Measurements from ENCODE around the gene MLIP. TPM values are rescaled to one million over a fixed set of nuclear protein-coding genes. Genes with fewer than 3 reads are reported as not detected.
"Not testable (repeated sequence)": the region's sequence is repeated elsewhere in the genome, so short reads cannot be mapped to it uniquely, and the experiment has no call there.

Gene MLIP
- total and polyA plus RNA-seq, 4 donors: 1.5 to 2.6 (median 2.2) TPM; not detected in 1

DNA sequence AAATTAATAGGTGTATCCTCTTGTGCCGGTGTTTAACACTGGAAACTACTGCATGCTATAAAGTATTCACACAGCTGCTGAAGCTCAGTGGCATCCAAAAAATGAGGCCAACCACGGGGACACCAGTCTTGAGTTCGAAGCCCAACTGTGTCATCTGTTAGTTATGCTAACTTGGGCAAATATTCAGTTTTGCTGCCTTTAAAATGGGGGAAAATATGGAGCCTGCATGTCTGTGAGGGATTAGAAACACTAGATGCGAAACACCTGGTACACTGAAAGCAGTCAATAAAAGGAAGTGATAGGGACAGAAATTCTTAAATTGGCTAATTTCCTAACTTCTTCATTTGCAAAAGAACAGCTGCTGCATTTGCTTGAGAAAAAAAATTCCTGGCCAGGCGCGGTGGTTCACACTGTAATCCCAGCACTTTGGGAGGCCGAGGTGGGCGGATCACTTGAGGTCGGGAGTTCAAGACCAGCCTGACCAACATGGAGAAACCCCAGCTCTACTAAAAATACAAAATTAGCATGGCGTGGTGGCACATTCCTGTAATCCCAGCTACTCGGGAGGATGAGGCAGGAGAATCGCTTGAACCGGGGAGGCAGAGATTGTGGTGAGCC, 36.6 kb upstream of the MLIP start:
- Histone ChIP-seq H3K36me3 (ENCODE audit: control insufficient read depth in 1 of 2, insufficient read depth in 2 of 2, low read length in 1 of 2) (no peaks in the 10 kb centered on the region), H3K9me3 (ENCODE audit: control insufficient read depth, low read length) (no peaks in the 10 kb centered on the region), H3K27ac (ENCODE audit: low read depth in 1 of 2, low read length in 2 of 2) (no peak overlapping the region), H3K27me3 (ENCODE audit: control insufficient read depth in 1 of 2, insufficient read depth in 2 of 2, low read length in 1 of 2) (no peaks in the 10 kb centered on the region), H3K4me3 (ENCODE audit: low read length in 2 of 2) (no peak overlapping the region), H3K4me1 (ENCODE audit: control insufficient read depth in 1 of 2, insufficient read depth in 2 of 2, low read length in 2 of 2) (no peaks in the 10 kb centered on the region)
- DNase-seq: no peak
- ATAC-seq (ENCODE audit: low FRiP score): no peak
- WGBS, 2 donors: 82 to 84% methylated on average over 13 of the region's 13 CpGs
- intact Hi-C loops (cut with DNase I): no loop called here

DNA sequence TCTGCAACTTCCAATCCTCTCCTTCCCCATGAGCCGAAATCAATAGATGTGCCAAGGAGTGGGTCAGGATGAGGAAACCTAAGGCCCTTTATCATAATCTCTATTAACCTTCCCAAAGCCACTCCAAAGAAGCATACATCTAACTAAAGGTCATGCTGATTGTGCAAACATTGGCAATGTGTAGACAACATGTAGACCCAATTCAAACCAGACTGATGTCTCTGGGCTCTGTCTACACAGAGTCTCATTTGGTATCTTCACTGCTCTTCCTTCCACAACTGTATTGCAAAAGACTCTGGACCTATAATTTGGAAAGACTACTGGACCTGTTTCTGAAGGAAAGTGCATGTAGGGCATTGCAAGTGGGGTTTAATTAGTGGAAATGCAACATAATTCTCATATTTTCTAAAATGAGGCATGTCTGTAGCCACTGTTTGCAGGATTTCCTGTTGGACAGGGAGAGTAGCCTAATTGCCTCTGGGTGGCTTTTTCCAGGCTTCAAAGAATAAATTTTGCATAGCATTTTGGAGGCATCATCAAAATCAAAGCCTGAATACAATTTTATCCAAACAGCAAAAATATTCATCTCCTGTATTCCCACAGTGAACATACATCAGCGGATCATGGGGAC, 35.0 kb upstream of the MLIP start:
- DNase-seq (no peak), ATAC-seq (ENCODE audit: low FRiP score) (no peak)
- no peak overlapping the region for H3K27ac ChIP-seq (ENCODE audit: low read depth in 1 of 2, low read length in 2 of 2)
- H3K4me3 ChIP-seq (ENCODE audit: low read length in 2 of 2): no peak overlapping the region
- no peaks in the 10 kb centered on the region for H3K4me1 ChIP-seq (ENCODE audit: control insufficient read depth in 1 of 2, insufficient read depth in 2 of 2, low read length in 2 of 2)
- no peaks in the 10 kb centered on the region for H3K36me3 ChIP-seq (ENCODE audit: control insufficient read depth in 1 of 2, insufficient read depth in 2 of 2, low read length in 1 of 2)
- no peaks in the 10 kb centered on the region for H3K9me3 ChIP-seq (ENCODE audit: control insufficient read depth, low read length)
- 97 to 100% methylated on average over 2 of the region's 2 CpGs for WGBS, 2 donors
- intact Hi-C loops (cut with DNase I): no loop called here
- H3K27me3 ChIP-seq (ENCODE audit: control insufficient read depth in 1 of 2, insufficient read depth in 2 of 2, low read length in 1 of 2): no peaks in the 10 kb centered on the region

DNA sequence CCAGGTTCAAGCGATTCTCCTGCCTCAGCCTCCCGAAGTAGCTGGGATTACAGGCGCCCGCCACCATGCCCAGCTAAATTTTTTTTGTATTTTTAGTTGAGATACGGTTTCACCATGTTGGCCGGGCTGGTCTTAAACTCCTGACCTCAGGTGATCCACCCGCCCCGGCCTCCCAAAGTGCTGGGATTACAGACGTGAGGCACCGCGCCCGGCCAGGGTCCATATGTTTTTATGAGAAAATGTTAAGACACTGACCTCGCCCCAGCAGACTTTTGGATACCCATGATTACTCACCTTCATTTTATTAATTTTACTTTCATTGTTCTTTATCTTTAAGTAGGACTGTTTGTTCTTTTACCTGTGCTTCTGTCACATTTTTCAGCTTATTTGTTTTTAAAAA, 29.7 kb upstream of the MLIP start:
- H3K27me3 ChIP-seq (ENCODE audit: control insufficient read depth in 1 of 2, insufficient read depth in 2 of 2, low read length in 1 of 2); ATAC-seq (ENCODE audit: low FRiP score); H3K9me3 ChIP-seq (ENCODE audit: control insufficient read depth, low read length); H3K27ac ChIP-seq (ENCODE audit: low read depth in 1 of 2, low read length in 2 of 2); H3K4me1 ChIP-seq (ENCODE audit: control insufficient read depth in 1 of 2, insufficient read depth in 2 of 2, low read length in 2 of 2); H3K4me3 ChIP-seq (ENCODE audit: low read length in 2 of 2); intact Hi-C loops (cut with DNase I); H3K36me3 ChIP-seq (ENCODE audit: control insufficient read depth in 1 of 2, insufficient read depth in 2 of 2, low read length in 1 of 2); DNase-seq: not testable (repeated sequence)
- WGBS, 2 donors: 95 to 96% methylated on average over 13 of the region's 13 CpGs

DNA sequence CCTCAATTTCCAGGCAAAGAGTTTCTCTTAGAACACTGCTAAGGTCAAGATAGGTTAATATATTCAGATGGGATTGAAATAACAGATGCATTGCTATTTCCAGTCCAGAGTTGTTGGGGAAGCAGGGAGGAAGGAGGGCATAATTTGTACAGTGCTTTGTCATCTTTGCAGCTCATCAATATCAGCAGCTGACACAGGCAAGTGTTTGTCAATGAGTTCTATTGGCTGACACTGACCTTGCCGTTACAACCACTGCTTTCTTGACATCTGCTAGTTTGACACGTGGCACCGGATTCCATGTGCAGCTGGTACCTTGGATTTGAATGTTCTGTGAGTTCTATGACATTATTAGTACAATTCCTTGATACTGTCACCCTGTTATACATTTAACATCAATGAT, 28.0 kb upstream of the MLIP start:
- no peak for DNase-seq
- ATAC-seq (ENCODE audit: low FRiP score): no peak
- no peaks in the 10 kb centered on the region for H3K4me1 ChIP-seq (ENCODE audit: control insufficient read depth in 1 of 2, insufficient read depth in 2 of 2, low read length in 2 of 2)
- no peak overlapping the region for H3K4me3 ChIP-seq (ENCODE audit: low read length in 2 of 2)
- intact Hi-C loops (cut with DNase I): no loop called here
- H3K27ac ChIP-seq (ENCODE audit: low read depth in 1 of 2, low read length in 2 of 2): no peak overlapping the region
- WGBS, 2 donors: 53 to 65% methylated on average over 3 of the region's 3 CpGs
- H3K27me3 ChIP-seq (ENCODE audit: control insufficient read depth in 1 of 2, insufficient read depth in 2 of 2, low read length in 1 of 2): no peaks in the 10 kb centered on the region
- no peaks in the 10 kb centered on the region for H3K36me3 ChIP-seq (ENCODE audit: control insufficient read depth in 1 of 2, insufficient read depth in 2 of 2, low read length in 1 of 2)
- H3K9me3 ChIP-seq (ENCODE audit: control insufficient read depth, low read length): no peaks in the 10 kb centered on the region

DNA sequence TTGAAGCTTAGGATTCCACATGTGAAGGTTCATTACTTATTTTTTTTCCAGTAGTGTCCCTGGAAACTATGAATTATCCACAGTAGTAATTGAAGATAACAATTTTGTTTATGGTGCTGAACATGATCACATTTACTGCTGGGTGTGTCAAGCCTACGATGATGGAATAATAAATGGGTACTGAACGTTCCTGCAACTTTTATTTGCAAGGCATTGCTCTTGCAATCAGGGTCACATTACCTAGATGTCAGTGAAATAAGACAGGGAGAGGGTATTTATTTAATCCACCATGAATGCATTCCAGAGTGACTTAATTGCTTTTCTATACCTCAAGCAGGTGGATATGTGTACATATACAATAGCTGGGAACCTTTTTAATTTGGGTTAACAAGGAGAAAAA, 27.0 kb upstream of the MLIP start:
- H3K4me1 ChIP-seq (ENCODE audit: control insufficient read depth in 1 of 2, insufficient read depth in 2 of 2, low read length in 2 of 2): no peaks in the 10 kb centered on the region
- ATAC-seq (ENCODE audit: low FRiP score) (no peak), DNase-seq (no peak)
- H3K27ac ChIP-seq (ENCODE audit: low read depth in 1 of 2, low read length in 2 of 2): no peak overlapping the region
- no peaks in the 10 kb centered on the region for H3K27me3 ChIP-seq (ENCODE audit: control insufficient read depth in 1 of 2, insufficient read depth in 2 of 2, low read length in 1 of 2)
- no peaks in the 10 kb centered on the region for H3K36me3 ChIP-seq (ENCODE audit: control insufficient read depth in 1 of 2, insufficient read depth in 2 of 2, low read length in 1 of 2)
- intact Hi-C loops (cut with DNase I): no loop called here
- H3K4me3 ChIP-seq (ENCODE audit: low read length in 2 of 2): no peak overlapping the region
- 71 to 75% methylated on average over 2 of the region's 2 CpGs for WGBS, 2 donors
- no peaks in the 10 kb centered on the region for H3K9me3 ChIP-seq (ENCODE audit: control insufficient read depth, low read length)

DNA sequence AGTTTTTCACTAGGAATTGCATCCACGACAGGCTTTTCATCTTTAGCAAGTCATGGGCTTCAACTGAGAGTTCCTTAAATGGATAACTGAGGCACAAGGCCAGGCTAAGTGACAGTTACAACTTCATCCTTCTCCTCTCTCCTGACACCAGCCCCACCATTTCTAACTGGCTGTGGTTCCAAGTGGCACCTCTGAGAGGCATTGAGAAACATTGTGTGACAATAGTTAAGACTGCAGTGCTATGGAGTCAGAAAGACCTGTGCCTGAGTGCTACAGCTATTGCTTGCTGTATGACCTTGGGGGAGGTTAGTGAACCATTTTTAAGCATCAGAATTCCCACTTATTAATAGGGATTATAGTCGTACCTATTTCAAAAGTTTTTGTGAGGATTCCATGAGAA, 26.2 kb upstream of the MLIP start:
- Histone ChIP-seq H3K27ac (ENCODE audit: low read depth in 1 of 2, low read length in 2 of 2) (no peak overlapping the region), H3K4me1 (ENCODE audit: control insufficient read depth in 1 of 2, insufficient read depth in 2 of 2, low read length in 2 of 2) (no peaks in the 10 kb centered on the region), H3K9me3 (ENCODE audit: control insufficient read depth, low read length) (no peaks in the 10 kb centered on the region), H3K4me3 (ENCODE audit: low read length in 2 of 2) (no peak overlapping the region), H3K27me3 (ENCODE audit: control insufficient read depth in 1 of 2, insufficient read depth in 2 of 2, low read length in 1 of 2) (no peaks in the 10 kb centered on the region), H3K36me3 (ENCODE audit: control insufficient read depth in 1 of 2, insufficient read depth in 2 of 2, low read length in 1 of 2) (no peaks in the 10 kb centered on the region)
- intact Hi-C loops (cut with DNase I): no loop called here
- ATAC-seq (ENCODE audit: low FRiP score) (no peak), DNase-seq (no peak)
- WGBS, 2 donors: 43 to 44% methylated on average over 2 of the region's 2 CpGs

DNA sequence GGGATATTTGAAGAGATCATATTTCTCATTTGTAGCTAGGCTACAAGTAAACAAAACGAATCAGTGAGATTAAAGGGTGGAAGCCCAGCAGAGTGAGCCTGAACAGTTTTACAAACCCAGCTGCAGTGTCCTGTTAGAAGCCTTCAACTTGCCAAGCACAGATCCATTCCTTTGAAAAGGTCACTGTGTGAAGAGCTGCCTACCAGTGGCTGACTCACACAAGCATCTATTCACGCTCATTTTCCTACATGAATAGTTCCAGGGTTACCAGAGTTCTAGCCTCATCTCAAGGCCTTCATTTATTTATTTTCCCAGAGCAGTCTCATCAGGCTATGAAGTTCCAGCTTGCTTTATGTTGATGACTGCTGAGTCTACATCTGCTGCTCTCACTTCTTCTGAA, 25.7 kb upstream of the MLIP start:
- DNase-seq (no peak), ATAC-seq (ENCODE audit: low FRiP score) (no peak)
- WGBS, 2 donors: 62 to 65% methylated on average over 2 of the region's 2 CpGs
- Histone ChIP-seq H3K9me3 (ENCODE audit: control insufficient read depth, low read length) (no peaks in the 10 kb centered on the region), H3K4me3 (ENCODE audit: low read length in 2 of 2) (no peak overlapping the region), H3K27ac (ENCODE audit: low read depth in 1 of 2, low read length in 2 of 2) (no peak overlapping the region), H3K27me3 (ENCODE audit: control insufficient read depth in 1 of 2, insufficient read depth in 2 of 2, low read length in 1 of 2) (no peaks in the 10 kb centered on the region), H3K36me3 (ENCODE audit: control insufficient read depth in 1 of 2, insufficient read depth in 2 of 2, low read length in 1 of 2) (no peaks in the 10 kb centered on the region), H3K4me1 (ENCODE audit: control insufficient read depth in 1 of 2, insufficient read depth in 2 of 2, low read length in 2 of 2) (no peaks in the 10 kb centered on the region)
- intact Hi-C loops (cut with DNase I): no loop called here

DNA sequence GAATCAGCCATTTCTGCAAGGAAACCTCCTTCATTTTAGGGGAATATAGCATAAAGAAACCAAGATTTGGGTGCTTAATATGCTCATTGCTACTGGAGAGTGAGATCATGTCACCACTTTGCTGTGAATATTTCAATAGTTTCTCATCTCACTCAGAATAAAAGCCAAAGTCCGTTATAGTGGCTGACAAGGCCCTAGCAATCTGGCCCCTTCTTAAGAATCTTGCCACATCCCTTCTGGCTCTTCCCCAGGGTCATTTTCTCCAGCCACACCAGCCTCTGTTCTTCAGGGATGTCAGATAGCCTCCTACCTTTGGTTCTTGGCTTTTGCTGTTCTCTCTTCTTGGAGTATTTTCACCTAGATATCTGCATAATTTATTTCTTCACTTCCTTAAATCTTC, 24.8 kb upstream of the MLIP start:
- ATAC-seq (ENCODE audit: low FRiP score): no peak
- WGBS, 2 donors: 68 to 71% methylated on average over 1 of the region's 1 CpG

DNA sequence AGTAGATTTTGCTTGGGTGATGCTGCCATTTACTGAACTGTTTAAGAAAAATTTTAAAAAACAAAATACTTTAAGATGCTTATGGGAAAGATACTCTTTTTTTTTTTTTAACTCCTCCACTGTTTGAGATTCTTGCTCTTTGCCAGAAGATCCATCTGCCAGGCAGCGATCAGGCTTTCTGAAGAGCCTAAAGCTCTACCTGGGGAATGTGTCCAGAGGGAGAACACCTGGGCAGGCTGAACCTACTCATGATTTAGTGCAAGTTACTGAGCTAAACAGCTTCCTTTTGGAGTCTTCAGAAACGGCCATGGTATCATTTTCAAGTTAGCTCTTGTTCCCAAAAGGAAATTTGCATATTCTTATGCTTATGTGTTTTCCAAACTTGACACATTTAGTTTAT, 23.5 kb upstream of the MLIP start:
- H3K27ac ChIP-seq (ENCODE audit: low read depth in 1 of 2, low read length in 2 of 2): no peak overlapping the region
- ATAC-seq (ENCODE audit: low FRiP score) (no peak), DNase-seq (no peak)
- intact Hi-C loops (cut with DNase I): no loop called here
- no peaks in the 10 kb centered on the region for H3K27me3 ChIP-seq (ENCODE audit: control insufficient read depth in 1 of 2, insufficient read depth in 2 of 2, low read length in 1 of 2)
- H3K36me3 ChIP-seq (ENCODE audit: control insufficient read depth in 1 of 2, insufficient read depth in 2 of 2, low read length in 1 of 2): no peaks in the 10 kb centered on the region
- no peak overlapping the region for H3K4me3 ChIP-seq (ENCODE audit: low read length in 2 of 2)
- H3K9me3 ChIP-seq (ENCODE audit: control insufficient read depth, low read length): no peaks in the 10 kb centered on the region
- 81% methylated on average over 2 of the region's 2 CpGs for WGBS, 2 donors
- H3K4me1 ChIP-seq (ENCODE audit: control insufficient read depth in 1 of 2, insufficient read depth in 2 of 2, low read length in 2 of 2): no peaks in the 10 kb centered on the region

More for the DNA sequence above, 24.8 kb upstream of the MLIP start:
- DNase-seq: no peak
- Histone ChIP-seq H3K27me3 (ENCODE audit: control insufficient read depth in 1 of 2, insufficient read depth in 2 of 2, low read length in 1 of 2) (no peaks in the 10 kb centered on the region), H3K27ac (ENCODE audit: low read depth in 1 of 2, low read length in 2 of 2) (no peak overlapping the region), H3K36me3 (ENCODE audit: control insufficient read depth in 1 of 2, insufficient read depth in 2 of 2, low read length in 1 of 2) (no peaks in the 10 kb centered on the region), H3K4me3 (ENCODE audit: low read length in 2 of 2) (no peak overlapping the region), H3K9me3 (ENCODE audit: control insufficient read depth, low read length) (no peaks in the 10 kb centered on the region), H3K4me1 (ENCODE audit: control insufficient read depth in 1 of 2, insufficient read depth in 2 of 2, low read length in 2 of 2) (no peaks in the 10 kb centered on the region)
- intact Hi-C loops (cut with DNase I): no loop called here
